Measurements from ENCODE around the gene CCP110.

GRCh38 chr16:19573997-19574396 is 50.3 kb downstream of the CCP110 start:
- TF ChIP-seq, protein P1, sequence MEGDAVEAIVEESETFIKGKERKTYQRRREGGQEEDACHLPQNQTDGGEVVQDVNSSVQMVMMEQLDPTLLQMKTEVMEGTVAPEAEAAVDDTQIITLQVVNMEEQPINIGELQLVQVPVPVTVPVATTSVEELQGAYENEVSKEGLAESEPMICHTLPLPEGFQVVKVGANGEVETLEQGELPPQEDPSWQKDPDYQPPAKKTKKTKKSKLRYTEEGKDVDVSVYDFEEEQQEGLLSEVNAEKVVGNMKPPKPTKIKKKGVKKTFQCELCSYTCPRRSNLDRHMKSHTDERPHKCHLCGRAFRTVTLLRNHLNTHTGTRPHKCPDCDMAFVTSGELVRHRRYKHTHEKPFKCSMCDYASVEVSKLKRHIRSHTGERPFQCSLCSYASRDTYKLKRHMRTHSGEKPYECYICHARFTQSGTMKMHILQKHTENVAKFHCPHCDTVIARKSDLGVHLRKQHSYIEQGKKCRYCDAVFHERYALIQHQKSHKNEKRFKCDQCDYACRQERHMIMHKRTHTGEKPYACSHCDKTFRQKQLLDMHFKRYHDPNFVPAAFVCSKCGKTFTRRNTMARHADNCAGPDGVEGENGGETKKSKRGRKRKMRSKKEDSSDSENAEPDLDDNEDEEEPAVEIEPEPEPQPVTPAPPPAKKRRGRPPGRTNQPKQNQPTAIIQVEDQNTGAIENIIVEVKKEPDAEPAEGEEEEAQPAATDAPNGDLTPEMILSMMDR (IDR thresholded peaks at IDR 0.05; ENCODE audit: poor library complexity) = no peak
- TF ChIP-seq EZH2 (IDR thresholded peaks at IDR 0.05; ENCODE audit: borderline replicate concordance) = no peak
